ENCODE results near the gene OR7C2. TPM values are rescaled to one million over a fixed set of nuclear protein-coding genes. Genes with fewer than 3 reads are reported as not detected.

OR7C2 gene
- not detected for total RNA-seq
- not detected for polyA plus RNA-seq (2013, experiment 1 of 2)
- polyA plus RNA-seq (2013, experiment 2 of 2): not detected
- long read RNA-seq, experiment 1: 0 reads
- long read RNA-seq, experiment 2: 0 reads
- long read RNA-seq, experiment 3: 0 reads
- long read RNA-seq, experiment 4: 0 reads

DNA sequence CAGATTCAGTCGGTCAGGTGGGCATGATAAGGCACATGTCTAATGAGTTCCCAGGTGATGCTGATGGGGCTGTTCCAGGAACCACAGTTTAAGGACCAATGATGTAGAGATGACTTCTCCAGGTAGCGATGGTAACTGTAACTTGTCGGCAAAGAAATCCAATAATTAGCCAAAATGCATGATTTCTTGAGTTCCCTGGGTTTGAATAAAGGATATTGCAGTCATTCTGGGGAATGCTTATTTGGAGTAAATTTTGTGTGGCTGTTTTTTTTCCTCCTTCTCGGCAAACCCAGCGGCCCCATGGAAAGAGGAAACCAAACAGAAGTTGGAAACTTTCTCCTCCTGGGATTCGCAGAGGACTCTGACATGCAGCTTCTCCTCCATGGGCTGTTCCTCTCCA is at the start of gene OR7C2:
Gene OR7C2, plus strand, starts transcription at position 301 of the 400 bp plus-strand sequence. Its CDS starts 0 bp downstream, at position 301.
- H3K4me1 ChIP-seq (ENCODE audit: control insufficient read depth, insufficient read depth, low read length): no peaks in the 10 kb centered on the region
- H3K36me3 ChIP-seq (ENCODE audit: control insufficient read depth, insufficient read depth, low read length): no peaks in the 10 kb centered on the region
- no peak for DNase-seq
- Mint-ChIP-seq H3K4me3 (no peak within 1 kb of the TSS), H3K4me1 (no peaks in the 10 kb centered on the region), H3K27ac (no peak within 1 kb of the TSS), H3K9me3 (peaks cover 66% of the 10 kb centered on the region), H3K27me3 (ENCODE audit: insufficient read depth) (no peaks in the 10 kb centered on the region), H3K36me3 (ENCODE audit: low read depth) (no peaks in the 10 kb centered on the region)
- H3K9ac ChIP-seq (ENCODE audit: extremely low read depth, low read length, poor library complexity, severe bottlenecking): no peak within 1 kb of the TSS
- no peaks in the 10 kb centered on the region for H3K27me3 ChIP-seq (ENCODE audit: control insufficient read depth, insufficient read depth, low read length, poor library complexity, severe bottlenecking)
- 79 to 84% methylated on average over 6 of the region's 6 CpGs for WGBS, 2 experiments (ENCODE audit: insufficient coverage in 1 of 2, insufficient read length in 1 of 2)
- H3K9me3 ChIP-seq (ENCODE audit: control insufficient read depth, low read length): peaks cover 37% of the 10 kb centered on the region
- TF ChIP-seq CTCF (conservative IDR thresholded peaks at IDR 0.05): no peak
- no peak within 1 kb of the TSS for H3K27ac ChIP-seq (ENCODE audit: low read depth, low read length)
- no peak within 1 kb of the TSS for H3K4me3 ChIP-seq (ENCODE audit: low read length)

GRCh38 chr19:14901675-14902260 is 39.5 kb upstream of the OR7C2 start:
- no peak overlapping the region for H3K27ac Mint-ChIP-seq
- Histone ChIP-seq H3K4me1 (ENCODE audit: control insufficient read depth, insufficient read depth, low read length) (no peaks in the 10 kb centered on the region), H3K27me3 (ENCODE audit: control insufficient read depth, insufficient read depth, low read length, poor library complexity, severe bottlenecking) (no peaks in the 10 kb centered on the region), H3K36me3 (ENCODE audit: control insufficient read depth, insufficient read depth, low read length) (no peaks in the 10 kb centered on the region), H3K27ac (ENCODE audit: low read depth, low read length) (no peak overlapping the region), H3K4me3 (ENCODE audit: low read length) (no peak overlapping the region), H3K9ac (ENCODE audit: extremely low read depth, low read length, poor library complexity, severe bottlenecking) (no peak overlapping the region), H3K9me3 (ENCODE audit: control insufficient read depth, low read length) (peaks cover 65% of the 10 kb centered on the region)
- H3K36me3 Mint-ChIP-seq (ENCODE audit: low read depth): no peaks in the 10 kb centered on the region
- H3K4me3 Mint-ChIP-seq: no peak overlapping the region
- TF ChIP-seq CTCF (conservative IDR thresholded peaks at IDR 0.05): no peak
- DNase-seq: no peak
- no peaks in the 10 kb centered on the region for H3K27me3 Mint-ChIP-seq (ENCODE audit: insufficient read depth)
- peaks cover 90% of the 10 kb centered on the region for H3K9me3 Mint-ChIP-seq
- H3K4me1 Mint-ChIP-seq: no peaks in the 10 kb centered on the region
- WGBS, 2 experiments (ENCODE audit: insufficient coverage in 1 of 2, insufficient read length in 1 of 2): 0 to 6% methylated on average over 1 to 2 of the region's 2 CpGs

GRCh38 chr19:14906711-14907110 is 34.6 kb upstream of the OR7C2 start:
- Histone ChIP-seq H3K9ac (ENCODE audit: extremely low read depth, low read length, poor library complexity, severe bottlenecking) (no peak overlapping the region), H3K9me3 (ENCODE audit: control insufficient read depth, low read length) (peaks cover 67% of the 10 kb centered on the region), H3K27ac (ENCODE audit: low read depth, low read length) (no peak overlapping the region), H3K27me3 (ENCODE audit: control insufficient read depth, insufficient read depth, low read length, poor library complexity, severe bottlenecking) (no peaks in the 10 kb centered on the region), H3K4me3 (ENCODE audit: low read length) (no peak overlapping the region), H3K4me1 (ENCODE audit: control insufficient read depth, insufficient read depth, low read length) (no peaks in the 10 kb centered on the region), H3K36me3 (ENCODE audit: control insufficient read depth, insufficient read depth, low read length) (no peaks in the 10 kb centered on the region)
- DNase-seq: no peak
- Mint-ChIP-seq H3K27ac (no peak overlapping the region), H3K27me3 (ENCODE audit: insufficient read depth) (no peaks in the 10 kb centered on the region), H3K4me1 (no peaks in the 10 kb centered on the region), H3K4me3 (no peak overlapping the region), H3K36me3 (ENCODE audit: low read depth) (no peaks in the 10 kb centered on the region), H3K9me3 (peaks cover 90% of the 10 kb centered on the region)
- TF ChIP-seq CTCF (conservative IDR thresholded peaks at IDR 0.05): no peak
- 77 to 80% methylated on average over 1 to 4 of the region's 4 CpGs for WGBS, 2 experiments (ENCODE audit: insufficient coverage in 1 of 2, insufficient read length in 1 of 2)
